Pancreas (tissue), 10 donors: ENCODE data around the gene RAB13. TPM values are rescaled to one million over a fixed set of nuclear protein-coding genes. Genes with fewer than 3 reads are reported as not detected.
A peak's percentile ranks its signal among the peaks of the same experiment; 100 is the strongest.

Experiments used
- ATAC-seq, 4 donors: fragments of 200-7000 bp; cut with Tn5 transposase; one replicate each; pipeline versions ENCODE4 v1.8.0 to v1.9.1; 2020; ENCODE audit warnings: mild to moderate bottlenecking in 4 of 4, moderate library complexity in 4 of 4
- DNase-seq, 6 donors: peaks; one replicate each; pipeline ENCODE4 v3.0.0-alpha.2; 2020
- FAIRE-seq: peaks from 2 replicates; lab custom pipeline; 2012; peaks lifted over from hg19 to GRCh38; lab: Jason Lieb, UNC
- H3K27ac ChIP-seq, 4 donors: fragments of 200-600 bp; sonication (generic); 1 replicate in 3 of 4; 2 replicates in 1 of 4; pipeline versions ENCODE4 v1.5.0 to v1.8.0; 2020
- H3K27me3 ChIP-seq, 4 donors: fragments of 200-600 bp; one replicate each; pipeline ENCODE4 v1.8.0; 2021
- H3K36me3 ChIP-seq, 3 donors: fragments of 200-600 bp; sonication (generic) in 1 of 3; one replicate each; pipeline versions ENCODE4 v1.5.0 to v1.8.0; 2020 to 2021
- H3K4me1 ChIP-seq, 3 donors: fragments of 200-600 bp; one replicate each; pipeline ENCODE4 v1.8.0; 2021
- H3K4me3 ChIP-seq, 4 donors: fragments of 200-600 bp; sonication (generic) in 2 of 4; one replicate each; pipeline versions ENCODE4 v1.5.0 to v1.8.0; 2020 to 2021
- H3K9me3 ChIP-seq, 4 donors: fragments of 200-600 bp; one replicate each; pipeline ENCODE4 v1.8.0; 2021
- WGBS, 2 donors: extraction: QIAGEN DNeasy Blood & Tissue Kit; methylation state at CpG; one replicate each; pipeline ENCODE4 v1.1.7; 2013; 5-methylcytosine and 5-hydroxymethylcytosine counted together
- intact Hi-C, 3 donors: fragments of 100-400 bp; cut with DNase I; formaldehyde crosslinking; loops; one replicate each; pipeline versions ENCODE4 v1.11.1 to v1.14.2; 2022
- polyA plus RNA-seq, 2 donors: library from polyadenylated mRNA; stranded (reverse); fragments of 200-250 nt; gene quantifications; one replicate each; pipeline ENCODE4 v1.2.3, GENCODE V29; 2013
- total RNA-seq, 6 donors: library from RNA; stranded (reverse); fragmentation: NEBNext Ultra II Directional in 4 of 6; extraction: Animal tissue kit (Norgen Biotek cat#: 25700) in 4 of 6; gene quantifications; one replicate each; pipeline versions ENCODE4 v1.2.1 to v1.2.4, GENCODE V29; 2021 to 2023
- TF ChIP-seq, protein P1 (sequence below), 4 donors: fragments of 200-600 bp; sonication (generic) in 3 of 4; IDR thresholded peaks; one replicate each; pipeline versions ENCODE4 v1.5.0 to v1.8.0; 2021; ENCODE audit warnings: antibody characterized with exemption in 4 of 4
- donor health status: healthy with polysubstance abuse.
- donor health status: DM: no; HTN: no; CAD: no; lungs with moderate emphysema.
- donor health status: DM: no; HTN: no; CAD: no.
- donor health status: control.
- donor health status: control.
- donor health status: Bipolar disorder and iron deficiency.
- donor health status: DM: yes; HTN: yes; CAD: no.
- donor health status: DM: no; HTN: no; CAD: no.
- donor health status: DM: no; HTN: no; CAD: no.
- donor health status: DM: yes; HTN: yes; CAD: no.

RAB13 gene
- total and polyA plus RNA-seq, 8 donors: 36.8 to 118 (median 50.4) TPM

DNA sequence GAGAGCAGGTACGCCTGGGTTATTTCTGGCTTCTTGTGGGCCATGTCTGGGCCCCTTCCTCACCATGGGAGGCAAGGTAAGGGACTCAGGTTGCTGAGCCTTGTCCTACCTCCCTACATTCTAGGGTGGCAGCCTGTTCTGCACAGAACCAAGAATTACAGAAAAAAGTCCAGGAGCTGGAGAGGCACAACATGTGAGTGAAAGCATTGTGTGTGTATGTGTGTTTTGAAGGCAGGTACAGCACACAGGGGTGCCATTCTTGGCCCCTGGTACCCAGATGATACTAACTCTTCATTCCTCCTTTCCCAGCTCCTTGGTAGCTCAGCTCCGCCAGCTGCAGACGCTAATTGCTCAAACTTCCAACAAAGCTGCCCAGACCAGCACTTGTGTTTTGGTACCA is 13.1 kb downstream of the RAB13 start:
- no peak overlapping the region for H3K27ac ChIP-seq
- no peak overlapping the region for H3K4me3 ChIP-seq
- no peaks in the 10 kb centered on the region for H3K27me3 ChIP-seq
- peaks cover 5 to 21% (median 21%) of the 10 kb centered on the region in 3 donors for H3K36me3 ChIP-seq
- DNase-seq (no peak), ATAC-seq (no peak), FAIRE-seq (no peak)
- intact Hi-C loops: no loop called here
- TF ChIP-seq, protein P1, sequence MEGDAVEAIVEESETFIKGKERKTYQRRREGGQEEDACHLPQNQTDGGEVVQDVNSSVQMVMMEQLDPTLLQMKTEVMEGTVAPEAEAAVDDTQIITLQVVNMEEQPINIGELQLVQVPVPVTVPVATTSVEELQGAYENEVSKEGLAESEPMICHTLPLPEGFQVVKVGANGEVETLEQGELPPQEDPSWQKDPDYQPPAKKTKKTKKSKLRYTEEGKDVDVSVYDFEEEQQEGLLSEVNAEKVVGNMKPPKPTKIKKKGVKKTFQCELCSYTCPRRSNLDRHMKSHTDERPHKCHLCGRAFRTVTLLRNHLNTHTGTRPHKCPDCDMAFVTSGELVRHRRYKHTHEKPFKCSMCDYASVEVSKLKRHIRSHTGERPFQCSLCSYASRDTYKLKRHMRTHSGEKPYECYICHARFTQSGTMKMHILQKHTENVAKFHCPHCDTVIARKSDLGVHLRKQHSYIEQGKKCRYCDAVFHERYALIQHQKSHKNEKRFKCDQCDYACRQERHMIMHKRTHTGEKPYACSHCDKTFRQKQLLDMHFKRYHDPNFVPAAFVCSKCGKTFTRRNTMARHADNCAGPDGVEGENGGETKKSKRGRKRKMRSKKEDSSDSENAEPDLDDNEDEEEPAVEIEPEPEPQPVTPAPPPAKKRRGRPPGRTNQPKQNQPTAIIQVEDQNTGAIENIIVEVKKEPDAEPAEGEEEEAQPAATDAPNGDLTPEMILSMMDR (IDR thresholded peaks at IDR 0.05): no peak
- peaks cover 0 to 14% (median 0%) of the 10 kb centered on the region in 3 donors for H3K4me1 ChIP-seq
- 90 to 93% methylated on average over 3 of the region's 3 CpGs for WGBS, 2 donors
- H3K9me3 ChIP-seq: no peaks in the 10 kb centered on the region

DNA sequence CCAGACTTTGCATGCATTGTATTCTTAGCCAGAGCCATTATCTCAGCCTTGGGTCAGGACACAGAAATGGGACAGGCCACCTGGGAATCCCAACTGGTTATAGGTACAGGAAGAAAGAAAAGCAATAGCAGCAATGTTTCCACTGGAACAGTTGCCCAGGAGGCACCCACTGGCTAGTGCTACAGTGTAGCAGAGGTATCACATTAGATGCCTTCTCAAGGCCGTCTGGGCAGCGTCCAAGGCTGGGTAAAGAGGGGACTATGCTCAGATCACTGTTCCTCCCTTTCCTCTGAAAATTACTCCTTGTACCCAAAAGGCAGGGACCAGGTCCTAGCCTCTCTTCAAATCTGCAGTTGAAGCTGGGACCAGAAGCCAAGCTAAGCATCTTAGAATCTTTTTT is 15.8 kb downstream of the RAB13 start:
- Histone ChIP-seq H3K9me3 (no peaks in the 10 kb centered on the region), H3K4me1 (peaks cover 0 to 14% (median 0%) of the 10 kb centered on the region in 3 donors), H3K36me3 (peaks cover 5 to 19% (median 16%) of the 10 kb centered on the region in 3 donors), H3K27me3 (no peaks in the 10 kb centered on the region), H3K27ac (no peak overlapping the region), H3K4me3 (no peak overlapping the region)
- intact Hi-C loops: no loop called here
- WGBS, 2 donors: 47 to 55% methylated on average over 2 of the region's 2 CpGs
- TF ChIP-seq, protein P1 (IDR thresholded peaks at IDR 0.05): no peak
- FAIRE-seq (no peak), ATAC-seq (no peak), DNase-seq (peak in 1 of 6 donors; percentile 12)

DNA sequence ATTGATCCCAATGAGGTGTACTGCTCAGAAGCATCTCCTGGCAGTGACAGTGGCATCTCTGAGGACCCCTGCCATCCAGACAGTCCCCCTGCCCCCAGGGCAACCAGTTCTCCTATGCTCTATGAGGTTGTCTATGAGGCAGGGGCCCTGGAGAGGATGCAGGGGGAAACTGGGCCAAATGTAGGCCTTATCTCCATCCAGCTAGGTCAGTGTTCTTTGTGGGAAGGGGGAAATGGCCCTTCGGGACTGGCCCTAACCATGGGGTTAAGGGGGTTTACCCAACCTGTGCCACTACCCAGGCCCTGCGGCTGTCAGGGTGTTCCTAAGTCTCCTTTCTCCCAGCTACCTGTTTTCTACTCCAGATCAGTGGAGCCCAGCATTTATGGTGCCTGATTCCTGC is 17.2 kb downstream of the RAB13 start:
- no peaks in the 10 kb centered on the region for H3K27me3 ChIP-seq
- H3K4me3 ChIP-seq: peak overlapping the region in 1 of 4 donors; percentile 47
- TF ChIP-seq, protein P1 (IDR thresholded peaks at IDR 0.05): no peak
- intact Hi-C loops: no loop called here
- H3K36me3 ChIP-seq: peaks cover 0 to 6% (median 5%) of the 10 kb centered on the region in 3 donors
- FAIRE-seq (no peak), ATAC-seq (no peak), DNase-seq (peak in 1 of 6 donors; percentile 36)
- peak overlapping the region in 1 of 4 donors; percentile 82 for H3K27ac ChIP-seq
- H3K4me1 ChIP-seq: peaks cover 0 to 22% (median 5%) of the 10 kb centered on the region in 3 donors
- H3K9me3 ChIP-seq: no peaks in the 10 kb centered on the region
- 88 to 89% methylated on average over 2 of the region's 2 CpGs for WGBS, 2 donors

DNA sequence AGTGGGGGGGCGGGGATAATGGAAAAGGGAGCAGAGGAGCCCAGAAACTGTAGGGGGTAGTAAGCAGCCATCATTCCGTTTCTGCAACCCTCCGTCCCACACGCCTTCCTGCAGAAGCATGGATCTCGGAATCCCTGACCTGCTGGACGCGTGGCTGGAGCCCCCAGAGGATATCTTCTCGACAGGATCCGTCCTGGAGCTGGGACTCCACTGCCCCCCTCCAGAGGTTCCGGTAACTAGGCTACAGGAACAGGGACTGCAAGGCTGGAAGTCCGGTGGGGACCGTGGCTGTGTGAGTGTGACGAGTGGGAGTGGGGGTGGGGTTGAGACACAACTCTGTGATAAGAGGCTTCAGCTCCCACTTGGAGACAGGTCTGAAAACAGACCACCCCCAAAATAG is 17.7 kb downstream of the RAB13 start:
- DNase-seq: peak in 1 of 6 donors; percentile 69
- peak overlapping the region in 3 of 4 donors; percentile 82 to 94 (median 85) for H3K27ac ChIP-seq
- intact Hi-C loops: no loop called here
- H3K36me3 ChIP-seq: peaks cover 0 to under 1% (median 0%) of the 10 kb centered on the region in 3 donors
- ATAC-seq: no peak
- H3K4me1 ChIP-seq: peaks cover 0 to 22% (median 5%) of the 10 kb centered on the region in 3 donors
- WGBS, 2 donors: 3% methylated on average over 13 of the region's 13 CpGs
- TF ChIP-seq, protein P1 (IDR thresholded peaks at IDR 0.05): no peak
- H3K9me3 ChIP-seq: no peaks in the 10 kb centered on the region
- H3K4me3 ChIP-seq: peak overlapping the region in 3 of 4 donors; percentile 41 to 47 (median 42)
- FAIRE-seq: no peak
- H3K27me3 ChIP-seq: no peaks in the 10 kb centered on the region

DNA sequence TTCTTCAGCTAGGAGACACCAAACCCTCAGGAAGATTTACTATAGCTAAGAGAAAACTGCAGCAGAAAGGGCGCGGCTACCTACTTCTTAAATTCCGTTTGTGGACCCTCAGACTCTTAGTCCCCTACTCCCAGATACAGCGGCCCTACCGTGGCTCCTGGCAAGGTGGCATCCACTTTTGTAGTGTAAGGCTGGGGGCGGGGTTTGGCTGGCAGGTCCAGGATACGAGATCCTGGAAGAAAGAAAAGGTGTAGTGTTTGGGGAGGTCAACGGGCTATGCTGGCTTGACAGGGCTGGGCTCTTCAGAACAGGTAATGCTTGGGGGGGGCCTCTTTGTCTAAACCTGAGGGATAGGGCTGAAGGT is 18.2 kb downstream of the RAB13 start:
- 1 to 2% methylated on average over 8 of the region's 8 CpGs for WGBS, 2 donors
- peak; percentile 26 to 42 (median 34) for ATAC-seq
- no peak for FAIRE-seq
- Histone ChIP-seq H3K4me1 (peaks cover 0 to 22% (median 5%) of the 10 kb centered on the region in 3 donors), H3K4me3 (peak overlapping the region; percentile 29 to 47 (median 42)), H3K9me3 (no peaks in the 10 kb centered on the region), H3K27me3 (no peaks in the 10 kb centered on the region), H3K27ac (peak overlapping the region; percentile 82 to 94 (median 88)), H3K36me3 (no peaks in the 10 kb centered on the region)
- TF ChIP-seq, protein P1 (IDR thresholded peaks at IDR 0.05): no peak
- intact Hi-C loops: no loop called here
- peak; percentile 73 to 86 (median 80) for DNase-seq
